ENCODE data around the gene VWA5B1.
"Not testable (repeated sequence)": the region's sequence is repeated elsewhere in the genome, so short reads cannot be mapped to it uniquely, and the experiment has no call there.

VWA5B1 gene

GRCh38 chr1:20282533-20282932, 8.1 kb upstream of the VWA5B1 start:
- Histone ChIP-seq H3K9ac (ENCODE audit: low read depth, low read length) (no peak overlapping the region), H3K36me3 (ENCODE audit: insufficient read depth, low read length) (no peaks in the 10 kb centered on the region), H3K4me3 (ENCODE audit: low read length) (no peak overlapping the region), H3K27me3 (ENCODE audit: control insufficient read depth, insufficient read depth, low read length) (peaks cover 4% of the 10 kb centered on the region), H3K4me1 (ENCODE audit: control insufficient read depth, insufficient read depth, low read length) (peaks cover 4% of the 10 kb centered on the region), H3K4me2 (ENCODE audit: low read length) (no peak overlapping the region), H3K9me3 (replicated peaks; ENCODE audit: low read length) (no peaks in the 10 kb centered on the region)

GRCh38 chr1:20284046-20284445, 6.6 kb upstream of the VWA5B1 start:
- Histone ChIP-seq H3K9me3 (replicated peaks; ENCODE audit: low read length) (no peaks in the 10 kb centered on the region), H3K27me3 (ENCODE audit: control insufficient read depth, insufficient read depth, low read length) (peaks cover 9% of the 10 kb centered on the region), H3K4me3 (ENCODE audit: low read length) (no peak overlapping the region), H3K36me3 (ENCODE audit: insufficient read depth, low read length) (no peaks in the 10 kb centered on the region), H3K4me1 (ENCODE audit: control insufficient read depth, insufficient read depth, low read length) (peaks cover 4% of the 10 kb centered on the region), H3K9ac (ENCODE audit: low read depth, low read length) (no peak overlapping the region), H3K4me2 (ENCODE audit: low read length) (no peak overlapping the region)

GRCh38 chr1:20284625-20285024, 6.0 kb upstream of the VWA5B1 start:
- H3K9ac ChIP-seq (ENCODE audit: low read depth, low read length), result no peak overlapping the region
- H3K36me3 ChIP-seq (ENCODE audit: insufficient read depth, low read length), result no peaks in the 10 kb centered on the region
- no peak overlapping the region for H3K4me3 ChIP-seq (ENCODE audit: low read length)
- no peaks in the 10 kb centered on the region for H3K4me1 ChIP-seq (ENCODE audit: control insufficient read depth, insufficient read depth, low read length)
- no peak overlapping the region for H3K4me2 ChIP-seq (ENCODE audit: low read length)
- no peaks in the 10 kb centered on the region for H3K9me3 ChIP-seq (replicated peaks; ENCODE audit: low read length)
- H3K27me3 ChIP-seq (ENCODE audit: control insufficient read depth, insufficient read depth, low read length), result peaks cover 11% of the 10 kb centered on the region

- Histone ChIP-seq H3K9me3 (replicated peaks; ENCODE audit: low read length) (no peaks in the 10 kb centered on the region), H3K4me3 (ENCODE audit: low read length) (no peak overlapping the region), H3K9ac (ENCODE audit: low read depth, low read length) (no peak overlapping the region), H3K4me2 (ENCODE audit: low read length) (no peak overlapping the region), H3K4me1 (ENCODE audit: control insufficient read depth, insufficient read depth, low read length) (no peaks in the 10 kb centered on the region), H3K27me3 (ENCODE audit: control insufficient read depth, insufficient read depth, low read length) (peaks cover 20% of the 10 kb centered on the region), H3K36me3 (ENCODE audit: insufficient read depth, low read length) (no peaks in the 10 kb centered on the region)
These were observed 5.2 kb upstream of the VWA5B1 start for GRCh38 chr1:20285510-20285909.

- not testable (repeated sequence) for H3K4me2 ChIP-seq (ENCODE audit: low read length); H3K4me3 ChIP-seq (ENCODE audit: low read length); H3K4me1 ChIP-seq (ENCODE audit: control insufficient read depth, insufficient read depth, low read length); H3K9me3 ChIP-seq (replicated peaks; ENCODE audit: low read length); H3K36me3 ChIP-seq (ENCODE audit: insufficient read depth, low read length); H3K9ac ChIP-seq (ENCODE audit: low read depth, low read length)
- H3K27me3 ChIP-seq (ENCODE audit: control insufficient read depth, insufficient read depth, low read length), result peaks cover 39% of the 10 kb centered on the region
These were observed 3.0 kb upstream of the VWA5B1 start for GRCh38 chr1:20287696-20288095.

GRCh38 chr1:20291645-20292084, 990 bp downstream of the VWA5B1 start:
- Histone ChIP-seq H3K4me1 (ENCODE audit: control insufficient read depth, insufficient read depth, low read length) (no peaks in the 10 kb centered on the region), H3K27me3 (ENCODE audit: control insufficient read depth, insufficient read depth, low read length) (peaks cover 51% of the 10 kb centered on the region), H3K9me3 (replicated peaks; ENCODE audit: low read length) (no peaks in the 10 kb centered on the region), H3K4me3 (ENCODE audit: low read length) (no peak overlapping the region), H3K4me2 (ENCODE audit: low read length) (no peak overlapping the region), H3K9ac (ENCODE audit: low read depth, low read length) (no peak overlapping the region), H3K36me3 (ENCODE audit: insufficient read depth, low read length) (no peaks in the 10 kb centered on the region)

- H3K9ac ChIP-seq (ENCODE audit: low read depth, low read length), result no peak overlapping the region
- H3K27me3 ChIP-seq (ENCODE audit: control insufficient read depth, insufficient read depth, low read length), result peaks cover 26% of the 10 kb centered on the region
- no peak overlapping the region for H3K4me2 ChIP-seq (ENCODE audit: low read length)
- no peaks in the 10 kb centered on the region for H3K4me1 ChIP-seq (ENCODE audit: control insufficient read depth, insufficient read depth, low read length)
- no peaks in the 10 kb centered on the region for H3K36me3 ChIP-seq (ENCODE audit: insufficient read depth, low read length)
- H3K4me3 ChIP-seq (ENCODE audit: low read length), result no peak overlapping the region
- H3K9me3 ChIP-seq (replicated peaks; ENCODE audit: low read length), result no peaks in the 10 kb centered on the region
These were observed 8.0 kb downstream of the VWA5B1 start for GRCh38 chr1:20298626-20299025.

- Histone ChIP-seq H3K4me3 (ENCODE audit: low read length) (no peak overlapping the region), H3K9me3 (replicated peaks; ENCODE audit: low read length) (no peaks in the 10 kb centered on the region), H3K36me3 (ENCODE audit: insufficient read depth, low read length) (no peaks in the 10 kb centered on the region), H3K4me2 (ENCODE audit: low read length) (no peak overlapping the region), H3K9ac (ENCODE audit: low read depth, low read length) (no peak overlapping the region), H3K4me1 (ENCODE audit: control insufficient read depth, insufficient read depth, low read length) (no peaks in the 10 kb centered on the region), H3K27me3 (ENCODE audit: control insufficient read depth, insufficient read depth, low read length) (peaks cover 31% of the 10 kb centered on the region)
These were observed 10.9 kb downstream of the VWA5B1 start for GRCh38 chr1:20301463-20302107.

GRCh38 chr1:20302108-20302471, 11.4 kb downstream of the VWA5B1 start:
- H3K36me3 ChIP-seq (ENCODE audit: insufficient read depth, low read length), result no peaks in the 10 kb centered on the region
- no peak overlapping the region for H3K9ac ChIP-seq (ENCODE audit: low read depth, low read length)
- H3K4me1 ChIP-seq (ENCODE audit: control insufficient read depth, insufficient read depth, low read length), result no peaks in the 10 kb centered on the region
- peaks cover 29% of the 10 kb centered on the region for H3K27me3 ChIP-seq (ENCODE audit: control insufficient read depth, insufficient read depth, low read length)
- no peak overlapping the region for H3K4me2 ChIP-seq (ENCODE audit: low read length)
- H3K4me3 ChIP-seq (ENCODE audit: low read length), result no peak overlapping the region
- no peaks in the 10 kb centered on the region for H3K9me3 ChIP-seq (replicated peaks; ENCODE audit: low read length)

- H3K4me2 ChIP-seq (ENCODE audit: low read length), result no peak overlapping the region
- H3K9ac ChIP-seq (ENCODE audit: low read depth, low read length), result no peak overlapping the region
- H3K4me3 ChIP-seq (ENCODE audit: low read length), result no peak overlapping the region
- no peaks in the 10 kb centered on the region for H3K9me3 ChIP-seq (replicated peaks; ENCODE audit: low read length)
- H3K27me3 ChIP-seq (ENCODE audit: control insufficient read depth, insufficient read depth, low read length), result peaks cover 16% of the 10 kb centered on the region
- no peaks in the 10 kb centered on the region for H3K36me3 ChIP-seq (ENCODE audit: insufficient read depth, low read length)
- H3K4me1 ChIP-seq (ENCODE audit: control insufficient read depth, insufficient read depth, low read length), result no peaks in the 10 kb centered on the region
These were observed 16.4 kb downstream of the VWA5B1 start for GRCh38 chr1:20307026-20307425.

- H3K4me2 ChIP-seq (ENCODE audit: low read length), result no peak overlapping the region
- H3K9me3 ChIP-seq (replicated peaks; ENCODE audit: low read length), result no peaks in the 10 kb centered on the region
- H3K4me1 ChIP-seq (ENCODE audit: control insufficient read depth, insufficient read depth, low read length), result no peaks in the 10 kb centered on the region
- H3K27me3 ChIP-seq (ENCODE audit: control insufficient read depth, insufficient read depth, low read length), result peaks cover 15% of the 10 kb centered on the region
- no peaks in the 10 kb centered on the region for H3K36me3 ChIP-seq (ENCODE audit: insufficient read depth, low read length)
- H3K9ac ChIP-seq (ENCODE audit: low read depth, low read length), result no peak overlapping the region
- no peak overlapping the region for H3K4me3 ChIP-seq (ENCODE audit: low read length)
These were observed 17.9 kb downstream of the VWA5B1 start for GRCh38 chr1:20308569-20308968.

- no peaks in the 10 kb centered on the region for H3K36me3 ChIP-seq (ENCODE audit: insufficient read depth, low read length)
- no peak overlapping the region for H3K4me3 ChIP-seq (ENCODE audit: low read length)
- no peak overlapping the region for H3K9ac ChIP-seq (ENCODE audit: low read depth, low read length)
- H3K9me3 ChIP-seq (replicated peaks; ENCODE audit: low read length), result no peaks in the 10 kb centered on the region
- H3K27me3 ChIP-seq (ENCODE audit: control insufficient read depth, insufficient read depth, low read length), result peaks cover 9% of the 10 kb centered on the region
- no peak overlapping the region for H3K4me2 ChIP-seq (ENCODE audit: low read length)
- H3K4me1 ChIP-seq (ENCODE audit: control insufficient read depth, insufficient read depth, low read length), result no peaks in the 10 kb centered on the region
These were observed 20.6 kb downstream of the VWA5B1 start for GRCh38 chr1:20311289-20311688.
